ENCODE results near the gene NOL6.

NOL6 gene

DNA sequence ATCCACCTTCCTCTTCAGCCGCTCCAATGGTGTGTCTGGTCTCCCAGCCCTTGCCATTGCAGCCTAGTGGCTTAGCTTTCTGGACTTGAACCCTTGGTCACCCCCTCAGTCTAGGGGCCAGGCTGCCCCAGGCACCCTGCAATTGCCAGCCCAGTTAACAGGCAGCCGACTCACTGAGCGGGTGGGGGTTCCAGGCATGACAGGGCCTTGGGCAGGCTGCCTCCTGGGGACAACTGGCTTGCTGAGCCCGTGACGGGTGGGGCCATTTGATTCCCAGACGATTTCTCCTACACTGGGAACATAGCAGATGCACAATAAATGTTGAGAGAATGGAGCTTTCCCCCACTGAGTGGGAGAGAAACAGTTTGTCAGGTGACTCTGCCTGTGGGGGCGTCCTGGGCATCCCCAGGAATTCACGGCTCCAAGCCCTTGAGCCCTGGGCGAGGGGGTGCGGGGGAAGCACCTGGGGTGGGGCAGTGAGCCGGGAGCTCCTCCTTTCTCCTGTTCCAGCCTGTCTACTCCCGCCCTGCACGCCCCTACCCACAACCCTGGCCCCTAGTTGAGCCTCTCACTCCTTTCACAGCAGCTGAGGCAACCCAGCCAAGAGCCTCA lies 58.7 kb downstream of the NOL6 start:
- no peak for DNase-seq (ENCODE audit: low read depth)
- no peak overlapping the region for H3K4me3 ChIP-seq (ENCODE audit: low read length)
- no peak for TF ChIP-seq CTCF (conservative IDR thresholded peaks at IDR 0.05; ENCODE audit: low read length)

DNA sequence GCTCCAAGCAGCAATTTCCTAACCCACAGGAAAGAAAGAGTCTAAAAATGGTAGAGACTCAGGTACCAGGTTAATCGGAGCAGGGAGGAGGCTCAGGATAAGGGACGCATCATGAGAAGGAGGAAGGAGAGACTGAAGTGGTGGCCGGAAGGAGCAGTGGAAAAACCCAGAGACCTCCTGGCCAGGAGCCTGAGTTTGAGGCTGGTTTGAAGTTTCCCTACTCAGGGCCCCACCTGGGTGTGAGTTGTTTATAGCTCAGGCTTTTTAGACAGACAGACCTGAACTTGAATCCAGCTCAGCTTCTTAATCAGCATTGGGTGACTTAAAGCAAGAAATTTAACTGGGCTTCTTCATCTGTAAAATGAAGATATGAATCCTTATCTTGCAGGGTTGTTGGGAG lies 59.5 kb downstream of the NOL6 start:
- no peak for DNase-seq (ENCODE audit: low read depth)
- no peak overlapping the region for H3K4me3 ChIP-seq (ENCODE audit: low read length)
- no peak for TF ChIP-seq CTCF (conservative IDR thresholded peaks at IDR 0.05; ENCODE audit: low read length)

Measured in AG10803 (cell line).